Caco-2 (cell line): ENCODE data around the gene HIRA. TPM values are rescaled to one million over a fixed set of nuclear protein-coding genes. Genes with fewer than 3 reads are reported as not detected.
A peak's percentile ranks its signal among the peaks of the same experiment; 100 is the strongest.

Source experiments
- Bru-seq: library from RNA; stranded (reverse); fragments of 400-500 nt; gene quantifications from one replicate; lab custom pipeline; 2021; lab: Mats Ljungman, UMichigan
- BruChase-seq, 2 experiments: library from RNA; stranded (reverse); fragments of 400-500 nt; gene quantifications; one replicate each; lab custom pipeline; 2021; lab: Mats Ljungman, UMichigan
- BruUV-seq: library from RNA; stranded (reverse); fragments of 400-500 nt; replicated peaks from 2 replicates; lab custom pipeline; 2021; lab: Mats Ljungman, UMichigan
- CTCF ChIA-PET: fragments of 300-600 bp; sonication (Branson Sonifier 250); formaldehyde crosslinking; loops from one replicate; lab custom pipeline; 2022; ENCODE audit warnings: antibody characterized with exemption; lab: Charles Lee
- POLR2A ChIA-PET: fragments of 300-600 bp; sonication (Branson Sonifier 250); formaldehyde crosslinking; loops from one replicate; lab custom pipeline; 2022; ENCODE audit warnings: antibody characterized with exemption; lab: Charles Lee
- DNase-seq, 2 experiments: peaks; one replicate each; pipeline versions ENCODE4 v3.0.0 to v3.0.0-alpha.2; 2020 to 2022
- H3K27me3 ChIP-seq: replicated peaks from 2 replicates; pipeline ENCODE4 v1.6.0; 2011; ENCODE audit warnings: low read length; ENCODE audit not compliant: control insufficient read depth, insufficient read depth
- H3K36me3 ChIP-seq: 2 replicates; pipeline ENCODE4 v1.5.1; 2011; ENCODE audit warnings: low read length; ENCODE audit not compliant: control insufficient read depth, insufficient read depth
- H3K4me1 ChIP-seq: fragments of 250-450 bp; sonication (Bioruptor Pico); 2 replicates; pipeline ENCODE4 v1.5.1; 2020; ENCODE audit warnings: mild to moderate bottlenecking
- H3K4me3 ChIP-seq: 2 replicates; pipeline ENCODE4 v1.5.1; 2011; ENCODE audit warnings: low read depth, mild to moderate bottlenecking, control low read depth, low read length
- H3K9me3 ChIP-seq: fragments of 250-450 bp; sonication (Bioruptor Pico); 2 replicates; pipeline ENCODE4 v1.5.1; 2020; ENCODE audit warnings: mild to moderate bottlenecking, moderate library complexity
- H3K27ac Mint-ChIP-seq: one replicate; pipeline ENCODE4 v1.8.0; 2022; ENCODE audit warnings: mixed read lengths; ENCODE audit not compliant: unreplicated experiment
- H3K27me3 Mint-ChIP-seq: one replicate; pipeline ENCODE4 v1.8.0; 2022; ENCODE audit warnings: mixed read lengths; ENCODE audit not compliant: insufficient read depth, unreplicated experiment
- H3K36me3 Mint-ChIP-seq: one replicate; pipeline ENCODE4 v1.8.0; 2022; ENCODE audit warnings: mild to moderate bottlenecking, mixed read lengths; ENCODE audit not compliant: insufficient read depth, unreplicated experiment
- H3K4me1 Mint-ChIP-seq: one replicate; pipeline ENCODE4 v1.8.0; 2022; ENCODE audit warnings: low read depth, mixed read lengths; ENCODE audit not compliant: unreplicated experiment
- H3K4me3 Mint-ChIP-seq: one replicate; pipeline ENCODE4 v1.8.0; 2022; ENCODE audit warnings: mild to moderate bottlenecking, moderate library complexity, mixed read lengths; ENCODE audit not compliant: unreplicated experiment
- H3K9me3 Mint-ChIP-seq: one replicate; pipeline ENCODE4 v1.8.0; 2022; ENCODE audit warnings: mixed read lengths; ENCODE audit not compliant: unreplicated experiment
- CTCF ChIP-seq, 2 experiments: fragments of 200-600 bp in 1 of 2; IDR thresholded peaks; 1 replicate in 1 of 2; 2 replicates in 1 of 2; pipeline versions ENCODE4 v1.5.1 to v1.8.0; 2011 to 2022; ENCODE audit warnings: antibody characterized with exemption in 1 of 2, control low read depth in 1 of 2, inconsistent platforms in 1 of 2, low read depth in 1 of 2, low read length in 1 of 2, mild to moderate bottlenecking in 1 of 2, moderate library complexity in 1 of 2; ENCODE audit not compliant: insufficient read depth in 1 of 2, severe bottlenecking in 1 of 2, unreplicated experiment in 1 of 2
- intact Hi-C: fragments of 100-400 bp; cut with micrococcal nuclease; formaldehyde crosslinking; loops from one replicate; pipeline ENCODE4 v1.10.0; 2022; ENCODE audit not compliant: unreplicated experiment
- long read RNA-seq: library from polyadenylated mRNA; stranded (forward); transcript quantifications from one replicate; pipeline ENCODE4 v2.0.0, GENCODE V29; 2022
- total RNA-seq: library from RNA; stranded (reverse); gene quantifications from 2 replicates; pipeline ENCODE4 v1.2.3, GENCODE V29; 2022

The HIRA gene
- total RNA-seq (57.6 and 60.1 TPM in 2 replicates), Bru-seq, nascent RNA (percentile 85 among the genes with signal in this experiment), BruChase-seq, experiment 1, labeled RNA remaining after a 2-hour chase (percentile 85 among the genes with signal in this experiment), BruChase-seq, experiment 2, labeled RNA remaining after a 6-hour chase (percentile 85 among the genes with signal in this experiment)
- long read RNA-seq, partial matches to known transcripts = 4 of 9 reads
- long read RNA-seq, other reads (novel, unspliced or antisense) = 5 of 9 reads

- no peaks in the 10 kb centered on the region; the same call in 1 of the 2 replicates for H3K36me3 ChIP-seq
- intact Hi-C loops = loop anchor here (2.0 kb wide), 2 partner anchors 15 to 47 kb away; partner anchors contain the start of genes C22orf39, CDC45 and UFD1
- Mint-ChIP-seq H3K4me3 (peak within 1 kb of the TSS; percentile 80), H3K4me1 (peaks cover 8% of the 10 kb centered on the region), H3K27ac (peak within 1 kb of the TSS; percentile 85), H3K9me3 (no peaks in the 10 kb centered on the region), H3K27me3 (no peaks in the 10 kb centered on the region), H3K36me3 (peaks cover 36% of the 10 kb centered on the region)
- no peaks in the 10 kb centered on the region for H3K9me3 ChIP-seq
- no peak for TF ChIP-seq CTCF (IDR thresholded peaks at IDR 0.05; ENCODE audit: insufficient read depth in 1 of 2, low read depth in 1 of 2, low read length in 1 of 2, severe bottlenecking in 1 of 2, unreplicated experiment in 1 of 2)
- peak; percentile 80 to 91 for DNase-seq
- peaks cover 9% of the 10 kb centered on the region; the same call in 1 of the 2 replicates for H3K4me1 ChIP-seq
- CTCF ChIA-PET = interaction anchor here (0.6 to 1.0 kb wide), 2 partner anchors 11 to 22 kb away, joined by 3 to 4 read pairs; no protein-coding TSS in a partner anchor
- POLR2A ChIA-PET = interaction anchor here (0.6 to 1.6 kb wide), 4 partner anchors 9 to 140 kb away, joined by 3 to 8 read pairs (median 4); partner anchors contain the start of genes C22orf39, CLTCL1 and UFD1
- H3K4me3 ChIP-seq = peak within 1 kb of the TSS; percentile 64
- H3K27me3 ChIP-seq = no peaks in the 10 kb centered on the region
- BruUV-seq = no TSS peak
Observed at GRCh38 chr22:19431649-19432132, at the start of gene HIRA. Gene HIRA, minus strand, starts transcription at chr22:19431733. Its CDS starts 257 bp downstream, at chr22:19431476.

GRCh38 chr22:19480789-19481188 lies 49.3 kb upstream of the HIRA start:
- Mint-ChIP-seq H3K27me3 (no peaks in the 10 kb centered on the region), H3K36me3 (peaks cover 57% of the 10 kb centered on the region), H3K4me1 (peaks cover 23% of the 10 kb centered on the region), H3K4me3 (peak overlapping the region; percentile 95), H3K27ac (peak overlapping the region; percentile 100), H3K9me3 (no peaks in the 10 kb centered on the region)
- 0 out of 2 replicates have a peak, but pooled peaks cover 2% of the 10 kb centered on the region for H3K36me3 ChIP-seq
- peaks cover 6% of the 10 kb centered on the region; the same call in 1 of the 2 replicates for H3K4me1 ChIP-seq
- TF ChIP-seq CTCF (IDR thresholded peaks at IDR 0.05; ENCODE audit: insufficient read depth in 1 of 2, low read depth in 1 of 2, low read length in 1 of 2, severe bottlenecking in 1 of 2, unreplicated experiment in 1 of 2) = no peak
- ChIA-PET POLR2A (no interaction called here), CTCF (no interaction called here)
- no TSS peak for BruUV-seq
- no peaks in the 10 kb centered on the region for H3K9me3 ChIP-seq
- peak overlapping the region; percentile 96 for H3K4me3 ChIP-seq
- H3K27me3 ChIP-seq = no peaks in the 10 kb centered on the region
- no peak for DNase-seq
- intact Hi-C loops = no loop called here

- Mint-ChIP-seq H3K27me3 (no peaks in the 10 kb centered on the region), H3K4me3 (peak overlapping the region; percentile 95), H3K9me3 (no peaks in the 10 kb centered on the region), H3K4me1 (peaks cover 23% of the 10 kb centered on the region), H3K36me3 (peaks cover 57% of the 10 kb centered on the region), H3K27ac (peak overlapping the region; percentile 100)
- no peak for DNase-seq
- no peak for TF ChIP-seq CTCF (IDR thresholded peaks at IDR 0.05; ENCODE audit: insufficient read depth in 1 of 2, low read depth in 1 of 2, low read length in 1 of 2, severe bottlenecking in 1 of 2, unreplicated experiment in 1 of 2)
- 0 out of 2 replicates have a peak, but pooled peaks cover 2% of the 10 kb centered on the region for H3K36me3 ChIP-seq
- POLR2A ChIA-PET = interaction anchor here (0.7 to 1.0 kb wide), 8 partner anchors 16 to 301 kb away, joined by 3 to 10 read pairs (median 5); partner anchors contain the start of genes C22orf39 and SLC25A1
- H3K4me1 ChIP-seq = peaks cover 6% of the 10 kb centered on the region; the same call in 1 of the 2 replicates
- no peaks in the 10 kb centered on the region for H3K9me3 ChIP-seq
- intact Hi-C loops = no loop called here
- CTCF ChIA-PET = interaction anchor here (0.9 to 1.5 kb wide), 3 partner anchors 150 to 301 kb away, joined by 3 to 6 read pairs (median 3); no protein-coding TSS in a partner anchor
- BruUV-seq = no TSS peak
- peak overlapping the region; percentile 96 for H3K4me3 ChIP-seq
- no peaks in the 10 kb centered on the region for H3K27me3 ChIP-seq
Observed at GRCh38 chr22:19480173-19480568, 48.6 kb upstream of the HIRA start.
